ENCODE measurements around the gene ZNF570. TPM values are rescaled to one million over a fixed set of nuclear protein-coding genes. Genes with fewer than 3 reads are reported as not detected.

The ZNF570 gene
- total and polyA plus RNA-seq, 2 of the 8 experiments (the other 6 are each of a cell fraction or from before 2014, with no cell fraction given): 1.0 to 5.4 TPM

- H2BK15ac ChIP-seq (ENCODE audit: low read length): no peak overlapping the region
- no peak overlapping the region for H3K18ac ChIP-seq (ENCODE audit: extremely low read depth, low read length)
- no peak overlapping the region for H3K56ac ChIP-seq (replicated peaks; ENCODE audit: insufficient read length, low read depth, low read length)
- no peaks in the 10 kb centered on the region for H4K20me1 ChIP-seq (replicated peaks in 1 of 2; ENCODE audit: control insufficient read depth in 1 of 2, insufficient read depth in 2 of 2, low read length in 2 of 2)
- no peaks in the 10 kb centered on the region for H3K4me1 ChIP-seq (replicated peaks in 1 of 4; ENCODE audit: control insufficient read depth in 3 of 4, insufficient read depth in 4 of 4, low read length in 3 of 4)
- no peak overlapping the region for H4K8ac ChIP-seq (ENCODE audit: extremely low read depth, insufficient read depth, low read length)
- no peak overlapping the region for H3K23ac ChIP-seq (ENCODE audit: insufficient read length)
- H3K4me3 ChIP-seq (ENCODE audit: extremely low read depth in 1 of 4, insufficient read depth in 2 of 4, low read depth in 3 of 4, low read length in 4 of 4): no peak overlapping the region
- no peaks in the 10 kb centered on the region for H3K79me2 ChIP-seq (ENCODE audit: control insufficient read depth in 1 of 2, insufficient read depth in 2 of 2, low read length in 2 of 2)
- H2BK20ac ChIP-seq (ENCODE audit: low read length): no peak overlapping the region
- no peak overlapping the region for H3K9ac ChIP-seq (replicated peaks in 1 of 4; ENCODE audit: extremely low read depth in 1 of 4, low read depth in 3 of 4, low read length in 3 of 4)
- H3K27me3 ChIP-seq (replicated peaks in 1 of 4; ENCODE audit: control insufficient read depth in 3 of 4, extremely low read depth in 1 of 4, insufficient read depth in 3 of 4, low read length in 3 of 4): no peaks in the 10 kb centered on the region
- H2AK5ac ChIP-seq (ENCODE audit: low read depth, low read length): no peak overlapping the region
- no peaks in the 10 kb centered on the region; the same call in 1 of the 2 replicates for H3K23me2 ChIP-seq (ENCODE audit: low read depth, low read length)
- no peaks in the 10 kb centered on the region for H3K79me1 ChIP-seq (ENCODE audit: low read depth, low read length)
- H3K14ac ChIP-seq (ENCODE audit: insufficient read length): no peak overlapping the region
- 88% methylated on average over 7 of the region's 7 CpGs; no CpG with 5 or more reads in 1 of the 2 experiments for WGBS, 2 experiments (ENCODE audit: extremely low coverage in 1 of 2, insufficient coverage in 1 of 2, insufficient read length in 1 of 2, insufficient replicate concordance in 2 of 2, low coverage in 1 of 2, low lambda C conversion rate in 2 of 2, missing lambda C conversion rate in 1 of 2)
- ChIA-PET POLR2A (ENCODE audit: partially characterized antibody) (interaction anchor here (0.6 kb wide), 1 partner anchor 158 kb away, joined by 3 read pairs; no protein-coding TSS in a partner anchor), CTCF (ENCODE audit: partially characterized antibody) (interaction anchor here (0.6 to 0.7 kb wide), 2 partner anchors 23 to 168 kb away, joined by 3 to 4 read pairs; no protein-coding TSS in a partner anchor)
- DNase-seq (ENCODE audit: low read depth in 1 of 2, low spot score in 2 of 2) (no peak), FAIRE-seq (no peak)
- peaks cover 16 to 59% (median 41%) of the 10 kb centered on the region in 4 experiments for H3K36me3 ChIP-seq (ENCODE audit: control insufficient read depth in 2 of 4, insufficient read depth in 4 of 4, low read length in 3 of 4)
- peaks cover 53 to 65% of the 10 kb centered on the region in 2 experiments for H3K9me3 ChIP-seq (ENCODE audit: insufficient read depth in 2 of 2, low read depth in 1 of 2, low read length in 1 of 2)
- no peak overlapping the region for H4K91ac ChIP-seq (replicated peaks; ENCODE audit: insufficient read length, low read length)
- H2BK120ac ChIP-seq (replicated peaks; ENCODE audit: low read depth, low read length): no peak overlapping the region
- no peak for TF ChIP-seq SUZ12 (IDR thresholded peaks at IDR 0.05; ENCODE audit: low read length)
- TF ChIP-seq PHF8 (conservative IDR thresholded peaks at IDR 0.05; ENCODE audit: low read depth, low read length): no peak
- TF ChIP-seq NRF1 (IDR thresholded peaks at IDR 0.05; ENCODE audit: low read depth, low read length): no peak
- no peak for TF ChIP-seq SP1 (IDR thresholded peaks at IDR 0.05; ENCODE audit: low read depth, low read length)
- TF ChIP-seq ZNF274 (IDR thresholded peaks at IDR 0.05; ENCODE audit: borderline replicate concordance, extremely low read depth, low read length): peak; percentile 91
- TF ChIP-seq CBX8 (IDR thresholded peaks at IDR 0.05; ENCODE audit: borderline replicate concordance, low read depth, low read length): no peak
- no peak for TF ChIP-seq E2F6 (IDR thresholded peaks at IDR 0.05)
- no peak overlapping the region for H3K27ac ChIP-seq (ENCODE audit: low read depth, low read length)
- H4K5ac ChIP-seq (ENCODE audit: insufficient read length, low read depth, low read length): no peak overlapping the region
- no peak overlapping the region for H2BK5ac ChIP-seq (ENCODE audit: low read depth, low read length)
- H3K4me2 ChIP-seq (ENCODE audit: insufficient read depth in 1 of 2, low read depth in 2 of 2, low read length in 2 of 2): no peak overlapping the region
- H2BK12ac ChIP-seq (ENCODE audit: low read depth, low read length): no peak overlapping the region
- no peak overlapping the region for H3K4ac ChIP-seq (replicated peaks; ENCODE audit: insufficient read length, low read depth, low read length)
- H2AFZ ChIP-seq (ENCODE audit: low read length): no peak overlapping the region
Measured at GRCh38 chr19:37537391-37537947, 68.3 kb downstream of the ZNF570 start.

Data from H1 (cell line).